Panc1 (cell line): ENCODE measurements around the gene MAST4.

ENCODE experiments used
- POLR2AphosphoS5 ChIP-seq: IDR thresholded peaks from 2 replicates; pipeline ENCODE4 v1.6.1; 2012; ENCODE audit warnings: mild to moderate bottlenecking, low read depth, low read length, moderate library complexity
- TCF7L2 ChIP-seq: IDR thresholded peaks from 2 replicates; pipeline ENCODE4 v1.6.1; 2011; ENCODE audit warnings: mild to moderate bottlenecking, low read depth, low read length, inconsistent platforms
- TF ChIP-seq, protein P1 (sequence below): fragments of 450-650 bp; IDR thresholded peaks from 2 replicates; pipeline ENCODE4 v1.5.1; 2017; ENCODE audit warnings: mild to moderate bottlenecking

DNA sequence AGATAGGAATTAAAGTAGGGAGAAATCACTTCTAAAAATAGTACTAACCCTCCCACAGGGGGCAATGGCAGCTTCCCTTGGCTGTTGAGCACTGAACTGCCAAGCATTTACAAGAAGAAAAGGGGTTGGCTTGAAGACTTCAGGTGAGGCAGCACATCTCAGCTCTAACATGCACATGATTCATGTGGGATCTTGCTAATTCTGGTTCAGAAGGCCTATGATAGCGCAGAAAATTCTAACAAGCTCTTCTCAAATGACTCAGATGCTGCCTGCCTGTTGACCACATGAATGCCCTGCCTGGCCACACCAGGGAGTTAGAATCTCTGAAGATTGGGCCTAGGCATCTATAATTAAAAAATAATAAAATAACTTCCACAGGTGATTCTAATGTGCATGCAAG lies 577.8 kb downstream of the MAST4 start:
- TF ChIP-seq, protein P1, sequence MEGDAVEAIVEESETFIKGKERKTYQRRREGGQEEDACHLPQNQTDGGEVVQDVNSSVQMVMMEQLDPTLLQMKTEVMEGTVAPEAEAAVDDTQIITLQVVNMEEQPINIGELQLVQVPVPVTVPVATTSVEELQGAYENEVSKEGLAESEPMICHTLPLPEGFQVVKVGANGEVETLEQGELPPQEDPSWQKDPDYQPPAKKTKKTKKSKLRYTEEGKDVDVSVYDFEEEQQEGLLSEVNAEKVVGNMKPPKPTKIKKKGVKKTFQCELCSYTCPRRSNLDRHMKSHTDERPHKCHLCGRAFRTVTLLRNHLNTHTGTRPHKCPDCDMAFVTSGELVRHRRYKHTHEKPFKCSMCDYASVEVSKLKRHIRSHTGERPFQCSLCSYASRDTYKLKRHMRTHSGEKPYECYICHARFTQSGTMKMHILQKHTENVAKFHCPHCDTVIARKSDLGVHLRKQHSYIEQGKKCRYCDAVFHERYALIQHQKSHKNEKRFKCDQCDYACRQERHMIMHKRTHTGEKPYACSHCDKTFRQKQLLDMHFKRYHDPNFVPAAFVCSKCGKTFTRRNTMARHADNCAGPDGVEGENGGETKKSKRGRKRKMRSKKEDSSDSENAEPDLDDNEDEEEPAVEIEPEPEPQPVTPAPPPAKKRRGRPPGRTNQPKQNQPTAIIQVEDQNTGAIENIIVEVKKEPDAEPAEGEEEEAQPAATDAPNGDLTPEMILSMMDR: no peak
- no peak for TF ChIP-seq POLR2AphosphoS5
- no peak for TF ChIP-seq TCF7L2
